ENCODE data around the gene GPER1.
A peak's percentile ranks its signal among the peaks of the same experiment; 100 is the strongest.
"Not testable (repeated sequence)": the region's sequence is repeated elsewhere in the genome, so short reads cannot be mapped to it uniquely, and the experiment has no call there.

The GPER1 gene

GRCh38 chr7:1070544-1071011, 17.3 kb upstream of the GPER1 start:
- no peak for DNase-seq

GRCh38 chr7:1071731-1072254, 16.1 kb upstream of the GPER1 start:
- no peak for DNase-seq

- DNase-seq: no peak
Observed at GRCh38 chr7:1073142-1073977, 14.6 kb upstream of the GPER1 start.

GRCh38 chr7:1074018-1074417, 13.9 kb upstream of the GPER1 start:
- not testable (repeated sequence) for DNase-seq

GRCh38 chr7:1074593-1075431, 13.1 kb upstream of the GPER1 start:
- no peak for DNase-seq

- DNase-seq: no peak
Observed at GRCh38 chr7:1076184-1077072, 11.5 kb upstream of the GPER1 start.

- DNase-seq: no peak
Observed at GRCh38 chr7:1078519-1078918, 9.4 kb upstream of the GPER1 start.

GRCh38 chr7:1078985-1079384, 8.9 kb upstream of the GPER1 start:
- no peak for DNase-seq

GRCh38 chr7:1079546-1079945, 8.4 kb upstream of the GPER1 start:
- no peak for DNase-seq

- no peak for DNase-seq
Observed at GRCh38 chr7:1080252-1080920, 7.5 kb upstream of the GPER1 start.

- DNase-seq: no peak
Observed at GRCh38 chr7:1080921-1081255, 7.0 kb upstream of the GPER1 start.

- peak in 1 of 3 experiments; percentile 38 for DNase-seq
Observed at GRCh38 chr7:1081336-1081735, 6.6 kb upstream of the GPER1 start.

- DNase-seq: peak in 2 of 3 experiments; percentile 81 to 90
Observed at GRCh38 chr7:1081931-1082401, 5.9 kb upstream of the GPER1 start.

GRCh38 chr7:1083729-1084657, 3.9 kb upstream of the GPER1 start:
- no peak for DNase-seq

GRCh38 chr7:1085266-1085665, 2.6 kb upstream of the GPER1 start:
- no peak for DNase-seq

- no peak for DNase-seq
Observed at GRCh38 chr7:1085910-1086421, 1.9 kb upstream of the GPER1 start.

GRCh38 chr7:1086588-1087464, 1.1 kb upstream of the GPER1 start:
- peak in 1 of 3 experiments; percentile 12 for DNase-seq

GRCh38 chr7:1087465-1087814, 473 bp upstream of the GPER1 start:
- DNase-seq: no peak

GRCh38 chr7:1090236-1090635, 2.3 kb downstream of the GPER1 start:
- no peak for DNase-seq
